Smooth muscle cell of the brain vasculature (primary cell): ENCODE measurements around the gene TOMM22.
A peak's percentile ranks its signal among the peaks of the same experiment; 100 is the strongest.

ENCODE experiments used
- DNase-seq: peaks from one replicate; pipeline ENCODE4 v3.0.0-alpha.2; 2012; ENCODE audit warnings: low read depth, low spot score

Gene TOMM22

DNA sequence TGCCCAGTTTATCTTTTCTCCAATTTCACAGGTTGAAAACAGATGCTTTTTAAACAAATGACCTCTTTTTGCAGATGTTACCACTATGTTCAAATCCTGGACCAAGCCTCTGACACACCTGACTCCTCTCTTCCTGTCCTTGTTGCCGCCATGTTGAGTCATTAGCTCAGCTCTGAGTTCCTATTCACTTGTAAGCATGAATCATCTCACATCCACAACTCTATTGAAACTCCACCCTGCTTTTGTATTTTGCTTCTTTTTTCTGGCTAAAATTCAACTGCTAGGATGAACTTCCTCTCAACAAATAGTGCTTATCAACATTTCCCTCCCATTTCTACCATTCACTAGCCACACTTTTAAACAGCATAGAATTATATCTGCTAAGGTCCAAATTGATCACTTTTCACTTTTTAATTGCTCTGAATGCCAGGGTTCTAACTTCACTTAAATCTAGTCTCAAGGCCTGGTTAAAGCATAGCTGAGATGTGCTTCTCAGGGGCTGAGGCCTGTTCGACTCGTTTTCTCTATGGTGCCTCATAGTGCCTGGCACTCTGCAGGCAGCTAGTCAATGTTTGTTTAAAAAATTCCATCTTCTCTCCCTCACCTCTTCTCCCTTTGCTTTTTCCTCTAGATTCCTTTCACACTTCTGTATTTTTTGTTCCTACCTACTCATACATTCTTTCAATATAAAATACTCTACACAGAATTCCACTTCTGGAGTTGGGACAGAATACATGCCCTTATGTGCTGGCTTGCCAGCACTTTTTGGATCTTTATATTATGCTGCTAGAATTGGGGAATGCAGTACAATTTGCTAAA, 15.1 kb downstream of the TOMM22 start:
- DNase-seq: no peak

DNA sequence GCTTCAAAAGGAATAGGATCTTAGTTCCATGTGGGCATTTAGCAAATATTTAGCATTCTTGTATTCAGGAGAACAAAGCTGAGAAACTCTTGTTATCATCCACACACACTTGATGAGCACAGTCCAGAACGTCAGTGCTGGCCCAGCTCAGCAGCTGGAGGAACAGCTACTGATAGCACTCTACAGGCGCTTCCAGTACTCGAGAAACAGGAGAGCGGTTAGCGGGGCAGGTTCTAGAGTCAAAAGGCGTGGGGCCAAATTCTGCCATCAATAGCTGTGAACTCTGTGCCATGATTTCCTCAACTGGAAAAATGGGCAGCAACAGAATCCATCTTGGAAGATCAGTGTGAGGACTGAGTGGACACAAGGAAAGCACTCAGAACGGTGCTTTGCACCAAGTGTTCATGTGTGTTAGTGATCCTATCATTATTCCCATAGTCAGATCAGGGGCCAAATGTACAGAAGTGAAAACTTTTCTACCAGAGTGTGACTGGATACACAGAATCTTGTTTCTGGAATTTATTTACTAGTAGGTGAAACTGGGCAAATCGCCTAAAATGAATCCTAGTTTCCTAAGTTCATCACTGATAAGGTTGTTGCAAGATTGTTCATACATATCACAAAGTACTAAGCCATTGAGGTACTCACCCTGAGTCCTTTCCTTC, 15.8 kb downstream of the TOMM22 start:
- no peak for DNase-seq

DNA sequence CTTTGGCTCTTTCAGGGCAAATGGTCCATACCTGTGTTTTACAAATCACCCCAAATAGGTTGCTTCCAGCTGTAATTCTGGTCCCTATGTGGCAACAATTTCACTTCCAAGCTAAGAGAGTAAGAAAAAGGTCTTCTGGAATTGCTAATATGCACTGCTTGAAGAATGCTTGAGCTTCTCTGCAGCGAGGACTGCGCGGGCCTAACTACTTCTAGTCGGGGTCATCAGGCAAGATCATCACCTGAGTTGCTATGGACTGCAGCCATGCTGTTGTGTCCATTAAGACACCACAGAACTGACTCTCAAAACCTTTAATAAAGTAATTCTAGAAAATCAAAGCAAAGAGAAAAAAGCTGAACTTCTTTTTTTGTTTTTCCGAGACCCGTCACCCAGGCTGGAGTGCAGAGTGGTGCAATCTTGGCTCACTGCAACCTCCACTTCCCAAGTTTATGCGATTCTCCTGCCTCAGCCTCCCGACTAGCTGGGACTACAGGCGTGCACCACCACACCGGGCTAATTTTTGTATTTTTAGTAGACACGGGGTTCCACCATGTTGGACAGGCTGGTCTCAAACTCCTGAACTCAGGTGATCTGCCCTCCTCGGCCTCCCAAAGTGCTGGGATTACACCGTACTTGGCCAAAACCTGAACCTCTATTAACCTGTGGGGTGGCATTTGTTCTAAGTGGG, 16.8 kb downstream of the TOMM22 start:
- no peak for DNase-seq

- DNase-seq: no peak
Observed at GRCh38 chr22:38699143-38699542, 17.4 kb downstream of the TOMM22 start.

- no peak for DNase-seq
Observed at GRCh38 chr22:38699784-38700183, 18.0 kb downstream of the TOMM22 start.

- no peak for DNase-seq
Observed at GRCh38 chr22:38700270-38700788, 18.6 kb downstream of the TOMM22 start.

GRCh38 chr22:38700789-38701628, 19.3 kb downstream of the TOMM22 start, which contains the start of gene JOSD1:
JOSD1 (minus strand) TSS chr22:38700943; CDS start chr22:38699987, 956 bp downstream.
- peak; percentile 82 for DNase-seq

DNA sequence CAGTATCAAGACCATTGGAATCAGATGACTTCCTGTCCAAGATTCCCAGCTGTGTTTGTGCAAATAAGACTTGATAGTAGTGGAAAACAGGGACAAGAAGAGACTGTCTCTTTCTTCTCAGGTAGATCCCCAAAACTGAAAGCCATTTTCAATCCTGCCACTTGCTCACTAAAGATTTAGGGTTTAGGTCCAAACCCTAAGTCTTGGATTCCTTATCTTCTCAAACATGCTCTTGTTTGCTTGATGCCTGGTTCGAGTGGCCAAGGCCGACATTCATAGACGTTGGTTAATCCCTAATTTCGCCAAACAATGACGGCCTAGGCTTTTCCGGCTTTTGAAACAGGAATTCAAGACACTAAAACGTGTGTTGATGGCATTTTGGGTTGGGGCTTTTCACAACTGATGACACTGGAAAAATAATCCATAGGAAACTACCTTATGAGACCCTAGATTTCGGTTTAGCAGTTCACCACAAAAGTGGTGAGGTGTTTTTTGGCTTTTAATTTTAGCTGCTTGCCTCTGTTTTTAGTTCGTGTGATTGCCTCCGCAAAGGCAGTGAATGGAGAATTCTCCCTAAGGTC, 23.0 kb downstream of the TOMM22 start:
- DNase-seq: no peak

GRCh38 chr22:38705235-38706100, 23.7 kb downstream of the TOMM22 start, which contains the start of gene GTPBP1:
GTPBP1 (plus strand) TSS chr22:38705944; CDS start chr22:38705956, 12 bp downstream.
- peak; percentile 100 for DNase-seq

DNA sequence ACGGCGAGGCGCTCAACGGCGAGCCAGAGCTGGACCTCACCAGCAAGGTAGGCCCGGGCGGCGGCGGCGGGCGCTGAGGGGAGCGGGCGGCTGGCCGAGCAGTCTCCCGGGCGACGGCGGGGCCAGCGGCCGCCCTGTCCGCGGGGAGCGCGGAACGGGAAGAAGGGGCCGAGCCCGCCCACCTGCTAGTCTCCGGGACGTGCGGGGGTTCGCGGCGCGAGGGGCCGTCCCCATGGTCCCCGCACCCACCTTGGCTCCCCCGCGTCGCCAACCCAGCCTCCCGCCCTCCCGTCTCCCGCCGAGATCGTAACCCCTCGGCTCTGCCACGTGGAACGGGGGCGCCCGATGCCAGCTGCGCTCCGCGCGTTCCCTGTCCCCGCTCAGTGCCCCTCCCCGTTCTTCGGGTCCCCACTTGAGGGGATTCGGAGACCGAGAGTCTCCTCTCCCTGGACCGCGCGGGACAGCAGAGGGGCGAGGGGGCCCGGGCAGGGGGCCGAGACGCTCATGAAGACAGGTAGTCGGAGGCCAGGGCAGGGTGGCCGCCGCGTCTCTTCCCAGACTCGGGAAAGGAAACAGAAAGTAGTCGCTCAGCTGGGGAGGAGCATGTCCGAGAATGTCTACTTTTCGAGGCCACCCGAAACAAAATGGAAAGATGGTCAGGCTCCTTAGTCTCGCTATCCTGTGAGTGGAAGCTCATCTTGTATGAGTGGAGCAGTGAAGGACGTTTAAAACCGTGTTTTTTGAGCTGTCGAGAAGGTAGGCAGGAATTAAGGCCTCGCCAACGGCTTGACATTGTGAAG, 24.5 kb downstream of the TOMM22 start:
- DNase-seq: no peak

- DNase-seq: no peak
Observed at GRCh38 chr22:38706901-38707195, 25.1 kb downstream of the TOMM22 start.

GRCh38 chr22:38707346-38707745, 25.6 kb downstream of the TOMM22 start:
- DNase-seq: no peak

- no peak for DNase-seq
Observed at GRCh38 chr22:38707984-38708383, 26.2 kb downstream of the TOMM22 start.

- DNase-seq: no peak
Observed at GRCh38 chr22:38709306-38709705, 27.5 kb downstream of the TOMM22 start.

DNA sequence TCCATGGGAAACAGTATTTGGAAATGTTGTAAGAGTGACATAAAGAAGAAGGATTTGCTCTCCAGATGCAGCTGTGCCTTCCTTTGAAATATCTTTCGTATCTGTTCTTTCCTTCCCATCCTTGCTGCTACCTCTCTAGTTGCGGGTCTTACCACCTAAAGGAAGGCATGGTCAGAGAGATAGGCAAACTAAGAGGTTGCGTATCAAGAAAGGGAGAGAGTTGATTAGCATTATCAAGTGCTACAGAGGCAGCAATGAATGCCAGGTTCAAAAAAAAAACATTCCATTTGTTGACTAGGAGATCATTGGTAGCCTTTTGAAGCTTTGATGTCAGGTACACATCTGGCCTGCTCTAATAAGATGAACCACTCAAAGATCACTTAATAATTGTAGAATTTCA, 28.6 kb downstream of the TOMM22 start:
- no peak for DNase-seq

DNA sequence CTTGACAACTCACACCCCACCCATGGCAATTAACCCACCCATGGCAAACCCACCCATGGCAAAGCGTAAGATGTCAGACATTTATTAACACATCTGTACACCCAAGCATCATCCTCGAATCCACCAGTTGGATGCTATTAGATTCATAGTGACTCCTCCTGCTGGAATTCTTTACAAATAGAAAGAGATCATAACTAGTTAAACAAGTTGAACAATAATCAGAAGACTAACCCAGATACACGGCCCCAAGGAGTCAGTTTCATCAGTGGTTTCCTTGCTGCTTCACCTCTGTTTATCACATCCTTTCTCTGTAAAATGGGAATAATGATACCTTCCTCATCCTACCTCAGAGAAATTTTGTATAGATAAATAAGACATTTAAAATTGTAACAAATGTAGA, 29.1 kb downstream of the TOMM22 start:
- DNase-seq: no peak

DNA sequence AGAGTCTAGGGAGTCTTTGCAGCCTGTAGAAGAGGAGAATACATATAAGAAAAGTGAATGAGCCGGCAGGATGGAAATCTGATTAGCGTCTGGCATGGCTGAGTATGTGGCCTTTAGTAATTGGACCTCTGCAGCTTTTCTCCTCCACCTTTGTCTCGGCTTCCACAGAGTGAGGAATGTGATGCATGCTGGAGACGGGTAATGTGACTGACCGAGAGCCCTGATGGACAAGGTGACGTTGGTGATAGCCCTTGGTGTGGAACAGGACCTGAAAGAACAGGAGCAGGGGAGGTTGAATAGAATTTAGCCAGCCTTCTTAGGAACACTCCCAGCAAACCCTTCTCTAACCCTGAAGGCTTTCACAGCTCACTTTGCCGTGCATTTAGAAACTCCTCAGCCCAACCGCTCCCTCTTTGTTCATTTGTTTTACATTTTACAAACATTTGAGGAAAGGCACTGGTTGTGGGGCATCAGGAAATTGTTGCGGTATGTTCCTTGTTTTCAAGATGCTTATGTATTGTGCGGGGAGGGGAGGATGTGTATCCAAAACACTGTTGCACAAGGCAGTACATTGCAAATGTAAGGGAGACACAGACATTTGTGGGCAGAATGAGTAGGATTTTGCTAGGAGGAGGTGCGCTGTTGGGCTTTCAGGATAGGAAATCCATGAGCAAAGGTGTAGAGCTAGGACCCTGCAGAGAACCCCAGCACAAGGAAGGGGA, 30.9 kb downstream of the TOMM22 start:
- DNase-seq: no peak

DNA sequence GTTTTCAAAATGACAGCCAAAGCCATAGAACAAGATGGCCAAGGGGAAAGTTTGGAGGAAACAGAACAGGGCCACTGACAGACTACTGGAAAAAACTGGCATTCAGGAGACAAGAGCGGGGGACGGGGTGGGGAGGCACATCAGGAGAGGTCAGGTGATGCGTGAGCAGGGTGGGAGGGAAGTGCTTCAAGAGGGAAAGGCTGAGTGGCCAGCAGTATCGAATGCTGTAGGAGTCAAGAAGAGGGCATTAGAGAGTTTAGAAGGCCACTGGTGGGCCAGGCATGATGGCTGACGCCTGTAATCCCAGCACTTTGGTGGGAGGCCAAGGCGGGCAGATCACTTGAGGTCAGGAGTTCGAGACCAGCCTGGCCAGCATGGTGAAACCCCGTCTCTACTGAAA, 32.2 kb downstream of the TOMM22 start:
- no peak for DNase-seq
